ENCODE results near the gene APBB2. TPM values are rescaled to one million over a fixed set of nuclear protein-coding genes. Genes with fewer than 3 reads are reported as not detected.

APBB2 gene
- total RNA-seq, 1 experiment from 2014 or later: 56.8 TPM

GRCh38 chr4:41189666-41190065, 24.7 kb downstream of the APBB2 start:
- no peak for DNase-seq (ENCODE audit: low spot score)

GRCh38 chr4:41189076-41189475, 25.3 kb downstream of the APBB2 start:
- DNase-seq (ENCODE audit: low spot score): no peak

- DNase-seq (ENCODE audit: low spot score): no peak
Observed at GRCh38 chr4:41185614-41186592, 28.4 kb downstream of the APBB2 start.

GRCh38 chr4:41184009-41184408, 30.3 kb downstream of the APBB2 start:
- no peak for DNase-seq (ENCODE audit: low spot score)

GRCh38 chr4:41183021-41183553, 31.3 kb downstream of the APBB2 start:
- no peak for DNase-seq (ENCODE audit: low spot score)

- DNase-seq (ENCODE audit: low spot score): no peak
Observed at GRCh38 chr4:41181037-41181436, 33.3 kb downstream of the APBB2 start.

- no peak for DNase-seq (ENCODE audit: low spot score)
Observed at GRCh38 chr4:41179498-41180195, 34.7 kb downstream of the APBB2 start.

- peak; percentile 46 for DNase-seq (ENCODE audit: low spot score)
Observed at GRCh38 chr4:41178372-41179370, 35.7 kb downstream of the APBB2 start.

GRCh38 chr4:41177016-41177415, 37.3 kb downstream of the APBB2 start:
- DNase-seq (ENCODE audit: low spot score): peak; percentile 74

- DNase-seq (ENCODE audit: low spot score): peak; percentile 16
Observed at GRCh38 chr4:41176340-41176739, 38.0 kb downstream of the APBB2 start.

- no peak for DNase-seq (ENCODE audit: low spot score)
Observed at GRCh38 chr4:41175794-41176193, 38.5 kb downstream of the APBB2 start.

- DNase-seq (ENCODE audit: low spot score): no peak
Observed at GRCh38 chr4:41174444-41174843, 39.9 kb downstream of the APBB2 start.

- DNase-seq (ENCODE audit: low spot score): no peak
Observed at GRCh38 chr4:41172786-41173185, 41.6 kb downstream of the APBB2 start.

- no peak for DNase-seq (ENCODE audit: low spot score)
Observed at GRCh38 chr4:41169256-41169800, 45.0 kb downstream of the APBB2 start.

- no peak for DNase-seq (ENCODE audit: low spot score)
Observed at GRCh38 chr4:41167191-41167590, 47.2 kb downstream of the APBB2 start.

- no peak for DNase-seq (ENCODE audit: low spot score)
Observed at GRCh38 chr4:41164405-41164804, 49.9 kb downstream of the APBB2 start.

- DNase-seq (ENCODE audit: low spot score): no peak
Observed at GRCh38 chr4:41161355-41161754, 53.0 kb downstream of the APBB2 start.

- DNase-seq (ENCODE audit: low spot score): peak; percentile 86
Observed at GRCh38 chr4:41160856-41161255, 53.5 kb downstream of the APBB2 start.

GRCh38 chr4:41160012-41160789, 54.1 kb downstream of the APBB2 start:
- DNase-seq (ENCODE audit: low spot score): peak; percentile 97

- DNase-seq (ENCODE audit: low spot score): no peak
Observed at GRCh38 chr4:41158756-41159155, 55.6 kb downstream of the APBB2 start.

All from A172 (cell line).